ENCODE results near the gene SAMD3. TPM values are rescaled to one million over a fixed set of nuclear protein-coding genes. Genes with fewer than 3 reads are reported as not detected.

The SAMD3 gene
- total and polyA plus RNA-seq, 4 donors, result 0.08 to 4.3 (median 1.2) TPM

DNA sequence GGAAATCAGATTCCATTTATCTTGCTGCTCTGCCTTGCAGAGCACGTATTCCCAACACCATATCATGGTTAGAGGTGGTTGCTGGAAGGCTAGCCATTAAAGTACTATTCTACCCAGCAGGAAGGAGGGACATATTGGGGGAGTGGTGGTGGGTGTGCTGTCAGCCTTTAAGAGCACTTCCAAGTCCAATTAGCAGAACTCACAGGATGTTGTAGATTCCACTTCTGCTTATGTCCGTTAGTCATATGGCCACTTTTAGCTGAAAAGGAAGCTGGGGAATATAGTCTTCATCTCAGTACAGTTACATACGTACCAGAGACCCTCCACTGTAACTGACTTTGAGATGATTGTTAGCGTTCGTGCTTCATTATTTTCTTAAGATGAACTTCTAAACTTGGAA, 94.4 kb downstream of the SAMD3 start (continued):
- TF ChIP-seq CTCF (IDR thresholded peaks at IDR 0.05; ENCODE audit: low read depth, low read length, missing input control), result no peak
- no peak for TF ChIP-seq FOXA2 (IDR thresholded peaks at IDR 0.05)

GRCh38 chr6:130127195-130127594, 95.6 kb downstream of the SAMD3 start:
- TF ChIP-seq RAD21 (IDR thresholded peaks at IDR 0.05) (no peak), ATF3 (IDR thresholded peaks at IDR 0.05) (no peak), MAX (IDR thresholded peaks at IDR 0.05) (no peak)
- H3K4me3 ChIP-seq (ENCODE audit: low read depth in 1 of 3, low read length in 3 of 3), result no peak overlapping the region
- H3K36me3 ChIP-seq (ENCODE audit: control insufficient read depth in 4 of 4, insufficient read depth in 3 of 4, low read depth in 1 of 4, low read length in 3 of 4), result peaks cover 0 to 2% (median 0%) of the 10 kb centered on the region in 4 donors
- WGBS, result 75% methylated on average over 2 of the region's 2 CpGs
- H3K9ac ChIP-seq (ENCODE audit: low read depth in 1 of 2, low read length in 2 of 2), result no peak overlapping the region
- DNase-seq (ENCODE audit: low spot score), result no peak
- no peak overlapping the region for H3K27ac ChIP-seq (ENCODE audit: low read depth in 1 of 2, low read length in 2 of 2)
- H3K27me3 ChIP-seq (ENCODE audit: control insufficient read depth in 4 of 4, insufficient read depth in 4 of 4, low read length in 3 of 4), result no peaks in the 10 kb centered on the region
- no peaks in the 10 kb centered on the region for H3K9me3 ChIP-seq (ENCODE audit: control insufficient read depth in 4 of 4, low read length in 3 of 4)
- H3K4me1 ChIP-seq (ENCODE audit: control insufficient read depth in 4 of 4, insufficient read depth in 4 of 4, low read length in 3 of 4), result no peaks in the 10 kb centered on the region

DNA sequence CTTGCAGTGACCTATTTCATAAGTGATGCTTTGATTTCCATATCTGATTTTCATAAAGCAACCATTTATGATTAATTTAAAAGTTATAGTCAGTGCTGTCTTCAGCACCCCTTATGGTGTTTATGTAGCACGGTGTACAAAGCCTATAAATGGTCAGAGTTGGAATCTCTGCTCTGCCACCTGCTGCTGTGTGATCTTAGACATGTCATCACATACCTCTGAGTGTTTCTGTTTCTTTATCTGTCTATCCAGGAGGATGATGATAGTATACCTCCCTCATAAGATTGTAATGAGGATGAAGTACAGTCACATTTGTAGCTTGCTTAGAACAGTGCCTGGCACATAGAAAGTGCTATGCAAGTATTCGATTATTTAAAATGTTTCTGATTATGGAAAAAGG, 100.5 kb downstream of the SAMD3 start:
- TF ChIP-seq YY1 (IDR thresholded peaks at IDR 0.05) (no peak), GABPA (IDR thresholded peaks at IDR 0.05 in 1 of 2, conservative IDR thresholded peaks at IDR 0.05 in 1 of 2) (no peak), MAX (IDR thresholded peaks at IDR 0.05) (no peak), FOXA1 (IDR thresholded peaks at IDR 0.05) (no peak), EGR1 (IDR thresholded peaks at IDR 0.05; ENCODE audit: low read depth in 2 of 2) (no peak), NR2F2 (IDR thresholded peaks at IDR 0.05) (no peak), JUND (IDR thresholded peaks at IDR 0.05) (no peak), REST (IDR thresholded peaks at IDR 0.05) (no peak), SP1 (IDR thresholded peaks at IDR 0.05) (no peak), RAD21 (IDR thresholded peaks at IDR 0.05) (no peak)
- TF ChIP-seq, protein P1, sequence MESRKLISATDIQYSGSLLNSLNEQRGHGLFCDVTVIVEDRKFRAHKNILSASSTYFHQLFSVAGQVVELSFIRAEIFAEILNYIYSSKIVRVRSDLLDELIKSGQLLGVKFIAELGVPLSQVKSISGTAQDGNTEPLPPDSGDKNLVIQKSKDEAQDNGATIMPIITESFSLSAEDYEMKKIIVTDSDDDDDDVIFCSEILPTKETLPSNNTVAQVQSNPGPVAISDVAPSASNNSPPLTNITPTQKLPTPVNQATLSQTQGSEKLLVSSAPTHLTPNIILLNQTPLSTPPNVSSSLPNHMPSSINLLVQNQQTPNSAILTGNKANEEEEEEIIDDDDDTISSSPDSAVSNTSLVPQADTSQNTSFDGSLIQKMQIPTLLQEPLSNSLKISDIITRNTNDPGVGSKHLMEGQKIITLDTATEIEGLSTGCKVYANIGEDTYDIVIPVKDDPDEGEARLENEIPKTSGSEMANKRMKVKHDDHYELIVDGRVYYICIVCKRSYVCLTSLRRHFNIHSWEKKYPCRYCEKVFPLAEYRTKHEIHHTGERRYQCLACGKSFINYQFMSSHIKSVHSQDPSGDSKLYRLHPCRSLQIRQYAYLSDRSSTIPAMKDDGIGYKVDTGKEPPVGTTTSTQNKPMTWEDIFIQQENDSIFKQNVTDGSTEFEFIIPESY (IDR thresholded peaks at IDR 0.05), result no peak
- H3K36me3 ChIP-seq (ENCODE audit: control insufficient read depth in 4 of 4, insufficient read depth in 3 of 4, low read depth in 1 of 4, low read length in 3 of 4), result peaks cover 0 to 2% (median under 1%) of the 10 kb centered on the region in 4 donors
- H3K27me3 ChIP-seq (ENCODE audit: control insufficient read depth in 4 of 4, insufficient read depth in 4 of 4, low read length in 3 of 4), result no peaks in the 10 kb centered on the region
- DNase-seq (ENCODE audit: low spot score), result no peak
- H3K9ac ChIP-seq (ENCODE audit: low read depth in 1 of 2, low read length in 2 of 2), result no peak overlapping the region
- H3K9me3 ChIP-seq (ENCODE audit: control insufficient read depth in 4 of 4, low read length in 3 of 4), result no peaks in the 10 kb centered on the region
- no peak overlapping the region for H3K27ac ChIP-seq (ENCODE audit: low read depth in 1 of 2, low read length in 2 of 2)
- no peak overlapping the region for H3K4me3 ChIP-seq (ENCODE audit: low read depth in 1 of 3, low read length in 3 of 3)
- 96% methylated on average over 2 of the region's 2 CpGs for WGBS
- no peaks in the 10 kb centered on the region for H3K4me1 ChIP-seq (ENCODE audit: control insufficient read depth in 4 of 4, insufficient read depth in 4 of 4, low read length in 3 of 4)
